ENCODE data around the gene ATG4D.
A peak's percentile ranks its signal among the peaks of the same experiment; 100 is the strongest.

The ATG4D gene

DNA sequence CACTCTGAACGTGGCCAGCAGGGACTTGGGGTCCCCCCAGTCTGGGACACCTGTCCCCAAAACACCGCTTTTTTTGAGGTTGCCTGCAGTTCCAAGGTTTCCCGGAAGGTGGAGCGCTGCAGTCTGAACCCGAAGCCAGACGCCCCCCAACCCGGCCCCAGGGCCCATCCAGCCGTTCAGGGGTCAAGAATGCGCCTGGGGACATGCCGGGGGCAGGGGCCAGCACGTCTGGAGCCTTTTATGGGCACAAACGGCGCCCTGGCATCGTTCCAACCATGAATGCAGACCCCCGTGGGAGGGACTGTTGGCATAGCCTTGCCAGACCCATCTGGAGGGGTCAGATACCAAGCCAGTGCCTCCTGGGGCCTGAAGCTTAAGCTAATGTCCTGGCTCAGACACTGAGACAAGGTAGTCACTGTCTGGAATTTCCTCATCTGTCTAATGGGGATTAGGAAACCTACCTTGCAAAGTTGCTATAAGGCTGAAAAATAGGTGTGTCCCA, 33.4 kb upstream of the ATG4D start (continued):
- TF ChIP-seq, protein P1, sequence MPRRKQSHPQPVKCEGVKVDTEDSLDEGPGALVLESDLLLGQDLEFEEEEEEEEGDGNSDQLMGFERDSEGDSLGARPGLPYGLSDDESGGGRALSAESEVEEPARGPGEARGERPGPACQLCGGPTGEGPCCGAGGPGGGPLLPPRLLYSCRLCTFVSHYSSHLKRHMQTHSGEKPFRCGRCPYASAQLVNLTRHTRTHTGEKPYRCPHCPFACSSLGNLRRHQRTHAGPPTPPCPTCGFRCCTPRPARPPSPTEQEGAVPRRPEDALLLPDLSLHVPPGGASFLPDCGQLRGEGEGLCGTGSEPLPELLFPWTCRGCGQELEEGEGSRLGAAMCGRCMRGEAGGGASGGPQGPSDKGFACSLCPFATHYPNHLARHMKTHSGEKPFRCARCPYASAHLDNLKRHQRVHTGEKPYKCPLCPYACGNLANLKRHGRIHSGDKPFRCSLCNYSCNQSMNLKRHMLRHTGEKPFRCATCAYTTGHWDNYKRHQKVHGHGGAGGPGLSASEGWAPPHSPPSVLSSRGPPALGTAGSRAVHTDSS (tag by site-specific recombination; IDR thresholded peaks at IDR 0.05) = no peak
- TF ChIP-seq ZNF670 (tag by site-specific recombination; IDR thresholded peaks at IDR 0.05; ENCODE audit: low read depth) (no peak), ZBTB8A (tag by site-specific recombination; IDR thresholded peaks at IDR 0.05) (peak; percentile 11; the same call in 1 of the 2 replicates), ZNF654 (tag by site-specific recombination; IDR thresholded peaks at IDR 0.05; ENCODE audit: low read depth) (peak; percentile 11; the same call in 1 of the 2 replicates)

GRCh38 chr19:10513223-10513622, 30.5 kb upstream of the ATG4D start:
- ChIA-PET POLR2A (interaction anchor here (0.5 kb wide), 1 partner anchor 8 kb away, joined by 5 read pairs; no protein-coding TSS in a partner anchor), CTCF (interaction anchor here (0.6 to 2.6 kb wide), 5 partner anchors 16 to 121 kb away, joined by 3 to 16 read pairs (median 4); no protein-coding TSS in a partner anchor)
- no peaks in the 10 kb centered on the region for H3K9me3 ChIP-seq (ENCODE audit: control insufficient read depth, insufficient read depth, low read depth, low read length)
- H3K27ac ChIP-seq (ENCODE audit: extremely low read depth, low read depth, low read length) = no peak overlapping the region
- TF ChIP-seq ZNF16 (tag by site-specific recombination; IDR thresholded peaks at IDR 0.05; ENCODE audit: low read depth) (peak; percentile 70; the same call in 1 of the 2 replicates), ZNF670 (tag by site-specific recombination; IDR thresholded peaks at IDR 0.05; ENCODE audit: low read depth) (no peak), ZNF311 (tag by site-specific recombination; IDR thresholded peaks at IDR 0.05; ENCODE audit: borderline replicate concordance) (no peak), ZNF623 (tag by site-specific recombination; IDR thresholded peaks at IDR 0.05) (peak; percentile 97), ZNF449 (tag by site-specific recombination; IDR thresholded peaks at IDR 0.05) (no peak), ZBTB8A (tag by site-specific recombination; IDR thresholded peaks at IDR 0.05) (no peak)
- peaks cover 3% of the 10 kb centered on the region; the same call in 1 of the 2 replicates for H3K4me1 ChIP-seq (ENCODE audit: control insufficient read depth, insufficient read depth, low read length)
- no peak overlapping the region for H3K4me3 ChIP-seq (ENCODE audit: low read depth, low read length)
- peaks cover 0 to 8% of the 10 kb centered on the region in 2 experiments; a peak in 1 of 3 replicates for H3K36me3 ChIP-seq (ENCODE audit: control insufficient read depth in 2 of 2, insufficient read depth in 1 of 2, low read length in 2 of 2)

DNA sequence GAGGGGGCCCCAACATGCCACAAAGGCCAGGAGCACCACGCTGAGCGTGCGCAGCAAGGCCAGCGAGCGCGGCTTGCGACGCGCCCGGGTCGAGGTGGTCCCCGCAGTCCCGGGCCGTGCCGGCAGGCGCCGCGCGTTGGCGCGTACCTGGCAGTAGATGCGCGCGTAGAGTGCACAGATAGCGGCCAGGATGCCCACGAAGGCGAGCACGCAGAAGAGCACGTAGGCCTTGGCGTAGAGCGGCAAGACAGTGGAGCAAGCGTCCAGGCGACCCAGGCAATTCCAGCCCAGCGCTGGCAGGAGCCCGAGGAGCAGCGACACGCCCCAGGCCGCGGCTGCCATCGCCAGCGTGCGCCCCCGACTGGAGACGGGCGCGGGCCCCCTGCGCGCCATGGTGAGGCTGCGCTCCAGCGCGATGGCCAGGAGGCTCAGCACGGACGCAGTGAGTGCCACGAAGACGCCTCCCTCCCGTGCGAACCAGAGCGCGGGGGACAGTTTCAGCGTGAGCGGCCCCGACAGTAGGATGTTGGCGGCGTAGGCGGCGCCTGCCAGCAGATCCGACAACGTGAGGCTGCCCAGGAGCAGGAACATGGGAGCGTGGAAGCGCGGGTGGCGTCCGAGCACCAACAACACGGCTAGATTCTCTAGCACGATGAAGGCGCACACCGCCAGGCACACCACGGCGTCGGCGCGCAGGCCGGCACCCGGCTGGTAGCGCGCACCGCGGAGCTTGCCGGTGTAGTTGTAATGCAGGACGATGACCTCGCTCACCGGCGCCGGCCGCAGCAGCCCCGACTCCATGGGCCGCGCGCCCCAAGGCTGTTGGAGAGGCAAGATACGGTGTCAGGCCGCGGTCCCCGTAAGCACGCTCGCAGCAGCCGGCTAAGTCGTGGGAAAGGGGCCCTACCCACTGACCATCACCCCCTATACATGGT, 29.2 kb upstream of the ATG4D start:
- peaks cover 3% of the 10 kb centered on the region; the same call in 1 of the 2 replicates for H3K4me1 ChIP-seq (ENCODE audit: control insufficient read depth, insufficient read depth, low read length)
- H3K36me3 ChIP-seq (ENCODE audit: control insufficient read depth in 2 of 2, insufficient read depth in 1 of 2, low read length in 2 of 2) = peaks cover 0 to 8% of the 10 kb centered on the region in 2 experiments; a peak in 1 of 3 replicates
- H3K4me3 ChIP-seq (ENCODE audit: low read depth, low read length) = no peak overlapping the region
- CTCF ChIA-PET = no interaction called here
- no peak overlapping the region for H3K27ac ChIP-seq (ENCODE audit: extremely low read depth, low read depth, low read length)
- POLR2A ChIA-PET = no interaction called here
- TF ChIP-seq YY1 (tag by site-specific recombination; IDR thresholded peaks at IDR 0.05) (no peak), ZNF433 (tag by site-specific recombination; IDR thresholded peaks at IDR 0.05; ENCODE audit: low read depth) (no peak), YY2 (tag by site-specific recombination; IDR thresholded peaks at IDR 0.05) (no peak), ZNF585B (tag by site-specific recombination; IDR thresholded peaks at IDR 0.05) (no peak), ZXDB (tag by site-specific recombination; IDR thresholded peaks at IDR 0.05) (no peak), ZNF148 (tag by site-specific recombination; IDR thresholded peaks at IDR 0.05; ENCODE audit: borderline replicate concordance) (no peak), ZNF202 (tag by site-specific recombination; IDR thresholded peaks at IDR 0.05; ENCODE audit: borderline replicate concordance) (no peak), ZEB2 (tag by site-specific recombination; IDR thresholded peaks at IDR 0.05) (no peak), ZNF133 (tag by site-specific recombination; IDR thresholded peaks at IDR 0.05) (no peak), ZFP3 (tag by site-specific recombination; IDR thresholded peaks at IDR 0.05; ENCODE audit: low read depth) (no peak), ZNF335 (tag by site-specific recombination; conservative IDR thresholded peaks at IDR 0.05) (no peak), ZFP37 (tag by site-specific recombination; IDR thresholded peaks at IDR 0.05) (no peak), ZNF292 (tag by site-specific recombination; IDR thresholded peaks at IDR 0.05; ENCODE audit: borderline replicate concordance, low read depth) (no peak), WT1 (tag by site-specific recombination; IDR thresholded peaks at IDR 0.05) (no peak), PRDM1 (tag by site-specific recombination; IDR thresholded peaks at IDR 0.05) (no peak), ZNF302 (tag by site-specific recombination; IDR thresholded peaks at IDR 0.05; ENCODE audit: low read depth) (no peak), ZNF311 (tag by site-specific recombination; IDR thresholded peaks at IDR 0.05; ENCODE audit: borderline replicate concordance) (no peak), IKZF3 (tag by site-specific recombination; IDR thresholded peaks at IDR 0.05) (no peak)
- H3K9me3 ChIP-seq (ENCODE audit: control insufficient read depth, insufficient read depth, low read depth, low read length) = no peaks in the 10 kb centered on the region
